ENCODE data around the gene GFOD1. TPM values are rescaled to one million over a fixed set of nuclear protein-coding genes. Genes with fewer than 3 reads are reported as not detected.

Gene GFOD1
- total RNA-seq, 1 experiment from 2014 or later: 0.62 TPM

GRCh38 chr6:13413466-13413862, 73.9 kb downstream of the GFOD1 start:
- no peak for TF ChIP-seq TCF7L2 (IDR thresholded peaks at IDR 0.05; ENCODE audit: low read depth, low read length)
- TF ChIP-seq POLR2AphosphoS5 (IDR thresholded peaks at IDR 0.05; ENCODE audit: low read depth, low read length): no peak
- TF ChIP-seq REST (IDR thresholded peaks at IDR 0.05; ENCODE audit: insufficient read depth in 1 of 2, low read depth in 2 of 2, low read length in 1 of 2): no peak
- TF ChIP-seq CTCF (IDR thresholded peaks at IDR 0.05): no peak
- Histone ChIP-seq H3K36me3 (ENCODE audit: control insufficient read depth, insufficient read depth, low read length) (no peaks in the 10 kb centered on the region), H3K4me3 (ENCODE audit: low read depth in 2 of 2, low read length in 2 of 2) (no peak overlapping the region), H3K27ac (ENCODE audit: low read length) (no peak overlapping the region), H3K4me1 (ENCODE audit: control insufficient read depth, insufficient read depth, low read length) (no peaks in the 10 kb centered on the region), H3K27me3 (ENCODE audit: control insufficient read depth, insufficient read depth, low read length) (peaks cover 2% of the 10 kb centered on the region; the same call in 1 of the 2 replicates), H3K9me3 (ENCODE audit: control insufficient read depth, insufficient read depth, low read depth, low read length) (no peaks in the 10 kb centered on the region)
- BruUV-seq (replicated peaks): no TSS peak
- no peak for ATAC-seq
- ChIA-PET POLR2A (no interaction called here), CTCF (no interaction called here)
- in situ Hi-C loops (cut with HindIII; ENCODE audit: low pct_unique_long_range_greater_than_20kb, low sequenced_read_pairs) (no loop called here), intact Hi-C loops (cut with micrococcal nuclease; ENCODE audit: unreplicated experiment) (no loop called here)
- no peak for DNase-seq (ENCODE audit: low read depth, low spot score)

- no peaks in the 10 kb centered on the region for H3K4me1 ChIP-seq (ENCODE audit: control insufficient read depth, insufficient read depth, low read length)
- ChIA-PET POLR2A (no interaction called here), CTCF (no interaction called here)
- no peaks in the 10 kb centered on the region for H3K27me3 ChIP-seq (ENCODE audit: control insufficient read depth, insufficient read depth, low read length)
- intact Hi-C loops (cut with micrococcal nuclease; ENCODE audit: unreplicated experiment) (no loop called here), in situ Hi-C loops (cut with HindIII; ENCODE audit: low pct_unique_long_range_greater_than_20kb, low sequenced_read_pairs) (no loop called here)
- ATAC-seq (no peak), DNase-seq (ENCODE audit: low read depth, low spot score) (no peak)
- BruUV-seq (replicated peaks): no TSS peak
- no peaks in the 10 kb centered on the region for H3K9me3 ChIP-seq (ENCODE audit: control insufficient read depth, insufficient read depth, low read depth, low read length)
- H3K27ac ChIP-seq (ENCODE audit: low read length): no peak overlapping the region
- H3K36me3 ChIP-seq (ENCODE audit: control insufficient read depth, insufficient read depth, low read length): no peaks in the 10 kb centered on the region
- no peak for TF ChIP-seq SIN3A (IDR thresholded peaks at IDR 0.05; ENCODE audit: borderline replicate concordance, insufficient read depth, low read depth, low read length)
- no peak for TF ChIP-seq TCF7L2 (IDR thresholded peaks at IDR 0.05; ENCODE audit: low read depth, low read length)
- TF ChIP-seq REST (IDR thresholded peaks at IDR 0.05; ENCODE audit: insufficient read depth in 1 of 2, low read depth in 2 of 2, low read length in 1 of 2): no peak
- TF ChIP-seq CTCF (IDR thresholded peaks at IDR 0.05): no peak
- no peak for TF ChIP-seq POLR2AphosphoS5 (IDR thresholded peaks at IDR 0.05; ENCODE audit: low read depth, low read length)
- H3K4me3 ChIP-seq (ENCODE audit: low read depth in 2 of 2, low read length in 2 of 2): no peak overlapping the region
Measured at GRCh38 chr6:13412639-13413465, 74.5 kb downstream of the GFOD1 start.

All from Panc1 (cell line).